Natural killer cell (primary cell): ENCODE data around the gene NUDT3. TPM values are rescaled to one million over a fixed set of nuclear protein-coding genes. Genes with fewer than 3 reads are reported as not detected.
A peak's percentile ranks its signal among the peaks of the same experiment; 100 is the strongest.

Experiments used
- ATAC-seq, 3 donors: fragments of 150-1000 bp in 2 of 3; fragments of 200-7000 bp in 1 of 3; cut with Tn5 transposase; 1 replicate in 1 of 3; 2 replicates in 2 of 3; pipeline ENCODE4 v1.10.0; 2021; ENCODE audit warnings: mild to moderate bottlenecking in 2 of 3, moderate library complexity in 2 of 3
- DNase-seq, 2 donors: peaks; one replicate each; pipeline versions ENCODE4 v3.0.0 to v3.0.0-alpha.2; 2013 to 2021; ENCODE audit warnings: mixed read lengths in 1 of 2
- H3K27ac ChIP-seq: one replicate; pipeline ENCODE4 v1.5.1; 2013; ENCODE audit warnings: mild to moderate bottlenecking, low read length
- H3K27me3 ChIP-seq: one replicate; pipeline ENCODE4 v1.6.1; 2013; ENCODE audit warnings: low read length; ENCODE audit not compliant: control insufficient read depth, insufficient read depth
- H3K36me3 ChIP-seq: one replicate; pipeline ENCODE4 v1.6.1; 2013; ENCODE audit warnings: low read length; ENCODE audit not compliant: control insufficient read depth, insufficient read depth
- H3K4me1 ChIP-seq: one replicate; pipeline ENCODE4 v1.6.1; 2013; ENCODE audit warnings: low read length; ENCODE audit not compliant: control insufficient read depth, insufficient read depth
- H3K4me3 ChIP-seq: one replicate; pipeline ENCODE4 v1.5.1; 2013; ENCODE audit warnings: low read length
- H3K9me3 ChIP-seq: one replicate; pipeline ENCODE4 v1.6.1; 2013; ENCODE audit warnings: low read length; ENCODE audit not compliant: control insufficient read depth, insufficient read depth
- H3K27ac Mint-ChIP-seq, 2 donors: one replicate each; pipeline ENCODE4 v1.8.0; 2022; ENCODE audit warnings: mild to moderate bottlenecking in 2 of 2, mixed read lengths in 2 of 2, moderate library complexity in 1 of 2
- H3K27me3 Mint-ChIP-seq, 2 donors: one replicate each; pipeline ENCODE4 v1.8.0; 2022; ENCODE audit warnings: low read depth in 2 of 2, mixed read lengths in 2 of 2
- H3K36me3 Mint-ChIP-seq: one replicate; pipeline ENCODE4 v1.8.0; 2022; ENCODE audit warnings: mixed read lengths
- H3K4me1 Mint-ChIP-seq, 2 donors: one replicate each; pipeline ENCODE4 v1.8.0; 2022; ENCODE audit warnings: mixed read lengths in 2 of 2
- H3K4me3 Mint-ChIP-seq: one replicate; pipeline ENCODE4 v1.8.0; 2022; ENCODE audit warnings: mild to moderate bottlenecking, moderate library complexity, mixed read lengths
- H3K9me3 Mint-ChIP-seq, 2 donors: one replicate each; pipeline ENCODE4 v1.8.0; 2022; ENCODE audit warnings: mixed read lengths in 2 of 2
- CTCF ChIP-seq: fragments of 200-600 bp; IDR thresholded peaks from one replicate; pipeline ENCODE4 v1.8.0; 2022; ENCODE audit warnings: antibody characterized with exemption
- WGBS: methylation state at CpG from one replicate; pipeline ENCODE4 v1.1.7; 2013; ENCODE audit warnings: missing lambda C conversion rate; ENCODE audit not compliant: insufficient coverage; 5-methylcytosine and 5-hydroxymethylcytosine counted together
- intact Hi-C: fragments of 100-400 bp; cut with micrococcal nuclease; formaldehyde crosslinking; loops from one replicate; pipeline ENCODE4 v1.14.2; 2022
- total RNA-seq, 4 donors: library from RNA; stranded (reverse); fragments of 120-200 nt in 1 of 4; gene quantifications; one replicate each; pipeline versions ENCODE4 v1.2.3 to v1.2.4, GENCODE V29; 2013 to 2022

The NUDT3 gene
- total RNA-seq, 3 donors from 2014 or later (not counting 1 experiment from before 2014, with no cell fraction given) = 22.0 to 26.3 (median 26.1) TPM

- Mint-ChIP-seq H3K27me3 (no peaks in the 10 kb centered on the region), H3K36me3 (no peaks in the 10 kb centered on the region), H3K9me3 (no peaks in the 10 kb centered on the region), H3K4me1 (peaks cover 18 to 31% of the 10 kb centered on the region in 2 donors), H3K4me3 (peak within 1 kb of the TSS; percentile 98), H3K27ac (peak within 1 kb of the TSS; percentile 91 to 98)
- no peak for TF ChIP-seq CTCF
- ATAC-seq (peak; percentile 98 to 99 (median 99)), DNase-seq (peak; percentile 89 to 96)
- intact Hi-C loops = no loop called here
- peaks cover 36% of the 10 kb centered on the region for H3K36me3 ChIP-seq
- H3K27ac ChIP-seq = peak within 1 kb of the TSS; percentile 84
- under 1% methylated on average over 52 of the region's 58 CpGs for WGBS
- H3K4me1 ChIP-seq = peaks cover 24% of the 10 kb centered on the region
- no peaks in the 10 kb centered on the region for H3K9me3 ChIP-seq
- H3K27me3 ChIP-seq = no peaks in the 10 kb centered on the region
- H3K4me3 ChIP-seq = peak within 1 kb of the TSS; percentile 80
Observed at GRCh38 chr6:34425498-34426410, 33.3 kb upstream of the NUDT3 start, which contains the start of gene RPS10. TSS of gene RPS10 (minus strand) at chr6:34426069. CDS start at chr6:34425221, 848 bp downstream.

- no peak for DNase-seq
- Histone ChIP-seq H3K9me3 (no peaks in the 10 kb centered on the region), H3K4me3 (peak overlapping the region; percentile 80), H3K4me1 (peaks cover 24% of the 10 kb centered on the region), H3K27ac (peak overlapping the region; percentile 84), H3K36me3 (peaks cover 40% of the 10 kb centered on the region), H3K27me3 (no peaks in the 10 kb centered on the region)
- Mint-ChIP-seq H3K36me3 (no peaks in the 10 kb centered on the region), H3K27me3 (no peaks in the 10 kb centered on the region), H3K9me3 (no peaks in the 10 kb centered on the region), H3K4me1 (peaks cover 18 to 31% of the 10 kb centered on the region in 2 donors), H3K4me3 (peak overlapping the region; percentile 98), H3K27ac (peak overlapping the region; percentile 91 to 98)
- intact Hi-C loops = no loop called here
- no peak for TF ChIP-seq CTCF
- no peak for ATAC-seq
- 6% methylated on average over 9 of the region's 10 CpGs for WGBS
Observed at GRCh38 chr6:34425132-34425497, 32.6 kb upstream of the NUDT3 start.

GRCh38 chr6:34424200-34425131 is 32.0 kb upstream of the NUDT3 start:
- intact Hi-C loops = no loop called here
- no peak for ATAC-seq
- TF ChIP-seq CTCF = no peak
- WGBS = 80% methylated on average over 15 of the region's 19 CpGs
- no peaks in the 10 kb centered on the region for H3K27me3 ChIP-seq
- Mint-ChIP-seq H3K36me3 (no peaks in the 10 kb centered on the region), H3K9me3 (no peaks in the 10 kb centered on the region), H3K4me1 (peaks cover 18 to 31% of the 10 kb centered on the region in 2 donors), H3K27me3 (no peaks in the 10 kb centered on the region), H3K27ac (peak overlapping the region; percentile 91 to 98), H3K4me3 (peak overlapping the region; percentile 98)
- H3K9me3 ChIP-seq = no peaks in the 10 kb centered on the region
- peak overlapping the region; percentile 84 for H3K27ac ChIP-seq
- peak overlapping the region; percentile 80 for H3K4me3 ChIP-seq
- DNase-seq = peak in 1 of 2 donors; percentile 20
- H3K4me1 ChIP-seq = peaks cover 24% of the 10 kb centered on the region
- peaks cover 45% of the 10 kb centered on the region for H3K36me3 ChIP-seq
